Ecto neural progenitor cell (in vitro differentiated cells): ENCODE data around the gene SORBS1.

ENCODE experiments used
- DNase-seq: peaks from one replicate; pipeline ENCODE4 v3.0.0-alpha.2; 2018; ENCODE audit warnings: low spot score

SORBS1 gene

DNA sequence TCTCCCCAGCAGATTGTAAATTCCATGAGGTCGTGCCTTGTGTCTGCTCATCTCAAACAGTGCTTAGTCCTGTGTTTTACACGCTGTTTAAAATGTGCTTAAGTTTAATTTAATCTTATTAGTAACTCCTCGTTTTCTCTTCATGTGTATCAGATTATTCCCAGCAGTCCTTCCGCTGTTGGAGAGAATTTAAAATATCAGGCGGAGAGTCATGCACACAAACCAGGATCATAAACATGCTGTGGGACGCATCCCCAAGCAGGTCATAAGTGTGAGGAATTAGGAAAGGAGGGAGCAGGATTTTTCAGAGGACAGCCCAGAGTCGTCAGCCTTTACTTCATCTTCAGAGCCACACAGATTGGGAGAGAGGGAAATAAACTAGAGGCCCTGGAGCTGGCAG is 4.2 kb upstream of the SORBS1 start:
- no peak for DNase-seq

- no peak for DNase-seq
Observed at GRCh38 chr10:95564291-95564690, 3.1 kb upstream of the SORBS1 start.

GRCh38 chr10:95562341-95562965 is 1.3 kb upstream of the SORBS1 start:
- no peak for DNase-seq

- no peak for DNase-seq
Observed at GRCh38 chr10:95561864-95562177, 650 bp upstream of the SORBS1 start.

- DNase-seq: peak; percentile 66
Observed at GRCh38 chr10:95560278-95561176, 644 bp downstream of the SORBS1 start.

DNA sequence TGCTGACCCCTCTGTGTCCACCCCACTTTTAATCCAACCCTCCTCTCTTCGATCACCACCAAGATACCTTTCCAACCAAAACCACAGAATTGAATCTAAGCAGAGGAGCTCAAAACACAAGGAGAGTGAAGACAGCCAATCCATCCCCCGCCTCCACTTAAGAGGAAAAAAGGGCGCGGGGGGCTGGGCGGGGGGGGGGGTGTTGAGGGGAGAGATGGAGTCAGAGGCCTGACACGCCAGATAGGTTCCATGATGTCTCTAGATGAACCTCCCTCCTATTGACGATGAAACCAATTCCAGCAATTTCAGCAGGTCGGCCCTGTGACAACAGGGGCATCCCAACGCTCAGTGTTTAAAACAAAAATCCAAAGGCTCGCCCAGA is 1.3 kb downstream of the SORBS1 start:
- DNase-seq: no peak

DNA sequence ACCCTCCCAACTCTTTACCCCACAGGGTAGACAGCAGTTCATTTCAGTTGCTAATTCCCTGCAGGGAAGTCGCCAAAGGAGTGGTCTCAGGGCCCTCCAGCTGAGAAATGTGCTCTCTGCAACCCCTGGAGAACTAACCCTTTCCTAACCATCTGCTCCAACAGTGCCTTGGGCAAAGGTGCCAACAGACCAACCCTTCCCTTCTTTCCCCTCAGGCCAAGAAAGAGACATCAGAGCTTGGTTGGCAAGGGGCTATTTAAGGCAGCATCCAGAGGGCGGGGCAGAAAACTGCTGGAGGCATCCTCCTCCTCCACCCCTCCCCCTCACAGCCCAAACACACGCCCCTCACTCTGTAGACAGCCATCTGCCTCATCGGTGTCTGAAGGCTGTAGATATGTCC is 1.7 kb downstream of the SORBS1 start:
- peak; percentile 68 for DNase-seq

GRCh38 chr10:95558593-95559320 is 2.4 kb downstream of the SORBS1 start:
- no peak for DNase-seq

DNA sequence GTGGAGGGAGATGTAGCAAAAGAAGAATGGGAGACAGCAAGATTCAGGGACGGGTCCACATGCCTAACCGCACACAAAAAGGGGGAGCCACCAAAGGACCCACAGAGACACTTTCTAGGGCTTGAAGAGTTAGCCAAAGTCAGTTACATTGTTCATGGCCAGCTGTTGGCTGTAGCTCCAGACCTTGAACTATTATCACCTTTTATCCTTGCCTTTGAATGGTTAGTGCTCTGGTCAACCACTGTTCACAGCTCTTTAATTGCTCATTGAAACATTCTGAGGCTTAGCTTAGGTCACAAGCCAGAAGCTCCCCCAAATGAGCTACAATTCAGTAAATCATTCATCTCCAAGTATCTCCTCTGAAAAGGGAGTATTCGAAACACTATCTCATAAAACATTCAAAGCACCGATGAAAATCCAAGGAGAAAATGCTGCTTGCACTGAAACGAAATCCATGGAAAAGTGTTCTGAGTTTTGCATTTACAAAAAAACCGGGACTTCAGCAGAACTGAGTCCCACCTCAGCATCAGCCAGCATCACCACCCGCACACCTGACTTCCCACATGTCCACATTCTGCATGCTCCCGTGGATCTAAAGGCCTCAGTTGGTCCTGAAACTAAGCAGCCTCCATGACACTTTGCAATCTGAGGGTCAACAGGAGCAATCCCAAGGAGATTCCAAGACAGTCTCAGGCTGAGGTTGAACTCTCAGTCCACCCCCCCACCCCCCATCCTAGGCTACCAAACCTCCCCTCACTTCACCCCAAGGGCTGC is 4.0 kb downstream of the SORBS1 start:
- DNase-seq: no peak

- DNase-seq: no peak
Observed at GRCh38 chr10:95553674-95554073, 7.5 kb downstream of the SORBS1 start.

DNA sequence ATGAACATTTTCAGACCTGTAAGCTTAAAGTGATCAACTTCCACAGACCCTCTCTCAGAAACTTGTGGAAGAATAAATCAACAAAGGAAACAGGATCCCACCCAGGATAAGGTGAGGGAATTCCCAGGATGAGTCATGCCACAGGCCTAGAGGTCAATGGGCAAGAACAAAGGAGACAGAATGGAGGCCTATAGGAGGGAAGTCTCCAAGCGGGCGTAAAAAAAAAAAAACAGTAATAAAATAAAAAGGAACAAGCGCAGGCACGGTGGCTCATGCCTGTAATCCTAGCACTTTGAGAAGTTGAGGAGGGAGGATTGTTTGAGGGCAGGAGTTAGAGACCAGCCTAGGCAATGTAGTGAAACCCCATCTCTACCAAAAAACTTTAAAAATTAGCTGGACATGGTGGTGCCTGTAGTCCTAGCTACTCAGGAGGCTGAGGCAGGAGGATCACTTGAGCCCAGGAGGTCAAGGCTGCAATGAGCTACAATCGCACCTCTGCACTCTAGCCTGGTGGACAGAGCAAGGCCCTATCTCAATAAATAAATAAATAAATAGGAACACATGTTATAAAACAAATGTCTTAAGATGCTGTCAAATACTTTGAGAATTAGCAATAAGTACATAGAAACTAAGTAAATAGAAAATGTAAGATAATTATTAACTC is 8.4 kb downstream of the SORBS1 start:
- DNase-seq: no peak

DNA sequence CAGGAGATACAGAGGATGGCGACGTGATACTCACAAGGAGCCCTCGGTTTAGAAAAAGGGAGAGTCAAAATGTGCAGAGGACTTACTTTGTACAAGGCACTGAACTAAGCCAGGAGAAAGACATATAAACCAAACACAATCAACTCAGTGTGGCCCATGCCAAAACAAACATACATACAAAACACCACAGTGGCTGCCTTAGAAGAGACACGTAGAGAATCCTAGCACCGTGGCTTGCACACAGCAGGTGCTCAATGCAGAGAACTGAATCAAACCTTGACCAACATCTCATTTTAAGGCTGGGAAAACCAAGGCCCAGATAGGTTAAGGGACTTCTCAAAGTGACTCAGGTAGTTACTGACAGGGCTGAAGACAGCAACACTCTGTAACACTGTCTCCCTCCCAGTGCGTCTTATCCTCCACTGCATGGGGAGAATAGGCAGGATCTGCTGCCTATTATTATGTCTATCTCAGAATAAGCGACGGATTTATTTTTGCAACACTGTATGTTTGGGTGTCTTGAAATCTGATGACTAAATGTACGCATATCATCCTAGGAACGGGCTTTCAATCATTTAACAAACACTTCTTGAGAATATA is 11.0 kb downstream of the SORBS1 start:
- DNase-seq: no peak

DNA sequence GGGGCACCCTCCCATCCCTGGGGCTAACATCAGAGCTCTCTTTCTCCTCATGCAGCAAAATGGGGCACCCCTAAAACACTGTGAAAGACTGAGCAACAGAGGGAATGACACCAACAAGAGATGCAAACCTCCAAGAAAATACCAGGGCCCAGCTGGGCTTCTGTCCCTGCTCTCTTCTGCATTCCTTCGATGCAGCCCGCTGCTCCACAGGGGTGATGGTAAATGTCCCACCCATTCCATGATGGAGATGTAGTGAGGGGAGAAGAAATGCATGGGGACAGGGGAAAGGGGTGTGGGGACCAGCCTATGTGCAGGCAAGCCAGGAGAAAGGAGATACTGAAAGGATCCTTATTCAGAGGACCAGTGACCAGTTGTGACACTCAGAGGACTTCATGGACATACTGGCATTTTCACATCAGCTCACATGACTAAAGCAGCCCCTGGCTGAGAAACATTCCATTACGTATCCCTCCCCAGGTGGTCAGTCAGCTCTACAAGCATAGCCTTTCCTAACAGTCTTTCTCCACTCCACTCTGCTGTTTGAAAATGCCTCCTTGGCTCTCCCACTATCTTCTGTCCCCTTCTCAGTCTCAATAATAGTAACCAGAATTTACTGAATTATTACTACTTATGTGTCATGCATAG is 13.3 kb downstream of the SORBS1 start:
- no peak for DNase-seq

- DNase-seq: no peak
Observed at GRCh38 chr10:95547197-95547596, 14.0 kb downstream of the SORBS1 start.

- no peak for DNase-seq
Observed at GRCh38 chr10:95545981-95546380, 15.2 kb downstream of the SORBS1 start.

GRCh38 chr10:95544783-95545500 is 16.2 kb downstream of the SORBS1 start:
- no peak for DNase-seq

- no peak for DNase-seq
Observed at GRCh38 chr10:95543459-95543858, 17.7 kb downstream of the SORBS1 start.

DNA sequence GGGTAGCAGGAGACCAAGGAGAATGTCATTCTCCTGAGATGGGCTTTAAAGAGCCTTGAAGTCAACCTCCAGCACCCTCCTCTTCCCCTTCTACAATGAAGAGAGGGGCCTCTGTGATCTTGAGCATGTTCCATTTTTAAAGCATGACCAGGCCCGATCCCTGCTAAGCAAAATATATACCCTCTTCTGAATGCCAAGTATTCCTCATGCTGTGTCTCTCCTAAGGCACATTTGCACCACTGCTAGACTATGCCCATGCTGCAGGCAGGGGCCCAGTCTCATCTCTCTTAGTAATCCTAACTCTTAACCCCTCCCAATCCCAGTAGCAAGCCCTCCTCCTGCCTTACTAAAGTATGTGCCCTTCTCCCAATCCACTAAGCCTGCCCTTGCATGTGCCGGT is 18.4 kb downstream of the SORBS1 start:
- no peak for DNase-seq

DNA sequence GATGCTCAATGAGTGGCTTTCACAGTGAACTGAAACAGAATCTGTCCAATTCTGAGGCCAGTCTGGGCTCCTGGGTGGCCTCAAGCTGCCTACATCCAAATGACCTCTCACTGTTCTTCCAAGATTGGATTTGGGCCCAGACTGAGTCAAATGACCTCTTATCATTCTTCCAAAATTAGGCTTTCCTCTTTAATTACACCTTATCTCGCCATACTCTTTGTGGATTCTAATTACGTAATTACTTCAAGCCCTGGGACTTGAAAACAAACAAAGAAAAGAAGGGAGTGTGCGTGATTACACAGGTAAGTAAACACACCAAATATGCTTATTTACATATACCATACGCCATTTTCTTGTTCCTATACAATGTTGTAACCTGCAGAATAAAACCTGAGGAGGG is 18.8 kb downstream of the SORBS1 start:
- DNase-seq: no peak

GRCh38 chr10:95540514-95541052 is 20.6 kb downstream of the SORBS1 start:
- DNase-seq: no peak
